Measurements from ENCODE around the gene CD2BP2.

DNA sequence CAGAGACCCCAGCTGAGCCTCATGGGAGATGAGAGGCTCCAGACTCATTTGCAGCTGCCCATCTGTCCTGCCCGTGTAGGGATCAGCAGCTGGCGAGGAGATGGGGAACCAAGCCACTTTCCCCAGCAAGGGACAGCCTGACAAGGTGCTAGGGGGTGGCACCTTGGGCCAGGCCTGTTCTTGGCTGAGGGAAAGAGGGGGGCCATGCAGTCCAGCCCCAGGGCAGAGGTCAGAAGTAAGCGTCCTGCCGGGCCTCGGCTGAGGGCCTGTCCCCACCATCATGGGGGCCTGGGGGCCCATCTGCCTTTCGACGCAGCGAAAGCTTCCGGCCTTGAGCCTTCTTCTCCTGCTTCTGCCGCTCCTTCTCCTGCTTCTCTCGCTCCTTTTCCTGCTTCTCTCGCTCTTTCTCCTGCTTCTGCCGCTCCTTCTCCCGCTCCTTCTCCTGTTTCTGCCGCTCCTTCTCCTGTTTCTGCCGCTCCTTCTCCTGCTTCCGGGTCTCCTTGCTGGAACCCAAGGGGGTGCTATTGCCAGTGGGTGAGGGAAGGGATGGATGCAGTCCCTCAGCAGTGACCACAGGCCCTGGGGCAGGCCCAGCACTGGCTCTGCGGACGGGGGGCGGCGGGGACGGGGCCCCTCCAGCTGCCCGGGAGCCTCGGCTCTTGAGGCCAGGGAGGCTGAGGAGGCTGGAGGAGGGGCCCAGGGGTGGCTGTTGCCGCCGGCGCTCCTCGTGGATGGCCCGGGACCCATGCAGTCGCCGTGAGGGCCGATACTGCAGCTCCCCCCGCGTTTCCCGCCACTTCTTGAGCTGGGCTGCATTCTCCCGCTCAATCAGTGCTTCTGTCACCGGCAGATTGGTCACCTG, 2.8 kb upstream of the CD2BP2 start:
- TF ChIP-seq POLR2A (IDR thresholded peaks at IDR 0.05) (no peak), CTCF (IDR thresholded peaks at IDR 0.05) (no peak)
